Neural progenitor cell (in vitro differentiated cells): ENCODE results near the gene WDR31. TPM values are rescaled to one million over a fixed set of nuclear protein-coding genes. Genes with fewer than 3 reads are reported as not detected.

ENCODE experiments used
- DNase-seq: peaks from one replicate; pipeline ENCODE4 v3.0.0-alpha.2; 2016; ENCODE audit warnings: low spot score
- H2AFZ ChIP-seq: fragments of 200-600 bp; sonication (generic); replicated peaks from 2 replicates; pipeline ENCODE4 v1.6.1; 2016; ENCODE audit warnings: antibody characterized with exemption
- H3F3A ChIP-seq: fragments of 200-600 bp; sonication (generic); 2 replicates; pipeline ENCODE4 v1.6.1; 2016; ENCODE audit warnings: antibody characterized with exemption, low read depth
- H3K27ac ChIP-seq: fragments of 200-600 bp; sonication (generic); 2 replicates; pipeline ENCODE4 v1.5.1; 2016; ENCODE audit warnings: mild to moderate bottlenecking
- H3K27me3 ChIP-seq: fragments of 200-600 bp; sonication (generic); 2 replicates; pipeline ENCODE4 v1.6.1; 2016; ENCODE audit warnings: mild to moderate bottlenecking, moderate library complexity
- H3K36me3 ChIP-seq: fragments of 200-600 bp; sonication (generic); 2 replicates; pipeline ENCODE4 v1.5.1; 2016
- H3K4me1 ChIP-seq: fragments of 200-600 bp; sonication (generic); 2 replicates; pipeline ENCODE4 v1.6.1; 2016; ENCODE audit warnings: mixed run types
- H3K4me2 ChIP-seq: fragments of 200-600 bp; sonication (generic); 2 replicates; pipeline ENCODE4 v1.6.1; 2016
- H3K4me3 ChIP-seq: fragments of 200-600 bp; sonication (generic); 2 replicates; pipeline ENCODE4 v1.5.1; 2016
- H3K79me2 ChIP-seq: fragments of 200-600 bp; sonication (generic); 2 replicates; pipeline ENCODE4 v1.6.1; 2016; ENCODE audit warnings: low read depth
- H3K9ac ChIP-seq: fragments of 200-600 bp; sonication (generic); 2 replicates; pipeline ENCODE4 v1.6.1; 2016
- H3K9me3 ChIP-seq: fragments of 200-600 bp; sonication (generic); 2 replicates; pipeline ENCODE4 v1.5.1; 2016; ENCODE audit warnings: low read depth
- H4K20me1 ChIP-seq: fragments of 200-600 bp; sonication (generic); 2 replicates; pipeline ENCODE4 v1.6.1; 2016; ENCODE audit warnings: low read depth
- H3K27ac Mint-ChIP-seq: 3 replicates; pipeline ENCODE4 v1.8.0; 2021; ENCODE audit warnings: mixed read lengths
- H3K27me3 Mint-ChIP-seq: 2 replicates; pipeline ENCODE4 v1.8.0; 2022; ENCODE audit warnings: low read depth, mild to moderate bottlenecking, inconsistent platforms, moderate library complexity, mixed read lengths; ENCODE audit not compliant: insufficient read depth
- H3K36me3 Mint-ChIP-seq: 3 replicates; pipeline ENCODE4 v1.8.0; 2021; ENCODE audit warnings: mixed read lengths
- H3K4me1 Mint-ChIP-seq: 3 replicates; pipeline ENCODE4 v1.8.0; 2021; ENCODE audit warnings: mixed read lengths
- H3K4me3 Mint-ChIP-seq: 3 replicates; pipeline ENCODE4 v1.8.0; 2021; ENCODE audit warnings: mild to moderate bottlenecking, moderate library complexity, mixed read lengths
- H3K9me3 Mint-ChIP-seq: 3 replicates; pipeline ENCODE4 v1.8.0; 2020; ENCODE audit warnings: mixed read lengths
- CTCF ChIP-seq: fragments of 200-600 bp; sonication (generic); IDR thresholded peaks from 2 replicates; pipeline ENCODE4 v1.5.1; 2017; ENCODE audit warnings: antibody characterized with exemption, mild to moderate bottlenecking
- EZH2 ChIP-seq: fragments of 200-600 bp; sonication (generic); IDR thresholded peaks from 2 replicates; pipeline ENCODE4 v1.6.1; 2017; ENCODE audit warnings: antibody characterized with exemption, mild to moderate bottlenecking, moderate library complexity
- EZH2phosphoT487 ChIP-seq: fragments of 200-600 bp; sonication (generic); IDR thresholded peaks from 2 replicates; pipeline ENCODE4 v1.6.1; 2017; ENCODE audit warnings: antibody characterized with exemption
- total RNA-seq: library from RNA; depleted of rRNA; stranded (reverse); fragments of >200 nt; gene quantifications from 2 replicates; pipeline ENCODE4 v1.2.3, GENCODE V29; 2015; ENCODE audit warnings: low replicate concordance

WDR31 gene
- total RNA-seq, 1 donor from 2014 or later = 3.2 TPM

- Histone ChIP-seq H3K4me1 (no peaks in the 10 kb centered on the region), H3K27me3 (no peaks in the 10 kb centered on the region), H3K36me3 (no peaks in the 10 kb centered on the region), H4K20me1 (no peaks in the 10 kb centered on the region), H3F3A (no peaks in the 10 kb centered on the region), H3K9me3 (no peaks in the 10 kb centered on the region), H3K79me2 (no peaks in the 10 kb centered on the region), H3K27ac (no peak overlapping the region), H3K4me2 (no peak overlapping the region), H3K4me3 (no peak overlapping the region), H2AFZ (no peak overlapping the region), H3K9ac (no peak overlapping the region)
- H3K4me1 Mint-ChIP-seq = no peaks in the 10 kb centered on the region
- no peaks in the 10 kb centered on the region for H3K9me3 Mint-ChIP-seq
- H3K27me3 Mint-ChIP-seq = no peaks in the 10 kb centered on the region
- H3K36me3 Mint-ChIP-seq = peaks cover 5% of the 10 kb centered on the region
- DNase-seq = no peak
- H3K4me3 Mint-ChIP-seq = no peak overlapping the region
- H3K27ac Mint-ChIP-seq = no peak overlapping the region
- no peak for TF ChIP-seq CTCF
- TF ChIP-seq EZH2phosphoT487 = no peak
- no peak for TF ChIP-seq EZH2
These were observed 17.4 kb downstream of the WDR31 start for GRCh38 chr9:113322671-113323070.

- Histone ChIP-seq H4K20me1 (no peaks in the 10 kb centered on the region), H3K27ac (no peak overlapping the region), H3K79me2 (no peaks in the 10 kb centered on the region), H3K4me2 (no peak overlapping the region), H3K4me1 (no peaks in the 10 kb centered on the region), H3F3A (no peaks in the 10 kb centered on the region), H3K9ac (no peak overlapping the region), H3K9me3 (no peaks in the 10 kb centered on the region), H2AFZ (no peak overlapping the region), H3K36me3 (no peaks in the 10 kb centered on the region), H3K27me3 (no peaks in the 10 kb centered on the region), H3K4me3 (no peak overlapping the region)
- Mint-ChIP-seq H3K36me3 (peaks cover 7% of the 10 kb centered on the region), H3K4me3 (no peak overlapping the region), H3K27me3 (no peaks in the 10 kb centered on the region), H3K27ac (no peak overlapping the region), H3K9me3 (no peaks in the 10 kb centered on the region), H3K4me1 (peaks cover 9% of the 10 kb centered on the region)
- no peak for DNase-seq
- TF ChIP-seq EZH2phosphoT487 (no peak), EZH2 (no peak), CTCF (no peak)
These were observed 20.0 kb downstream of the WDR31 start for GRCh38 chr9:113320051-113320450.

- no peak overlapping the region for H3K27ac ChIP-seq
- no peak overlapping the region for H3K4me3 ChIP-seq
- H3K9ac ChIP-seq = no peak overlapping the region
- H3K4me1 ChIP-seq = no peaks in the 10 kb centered on the region
- no peaks in the 10 kb centered on the region for H3K36me3 ChIP-seq
- no peaks in the 10 kb centered on the region for H3K79me2 ChIP-seq
- peaks cover 9% of the 10 kb centered on the region for H3K4me1 Mint-ChIP-seq
- H3K9me3 ChIP-seq = no peaks in the 10 kb centered on the region
- H3K27ac Mint-ChIP-seq = no peak overlapping the region
- no peaks in the 10 kb centered on the region for H3K9me3 Mint-ChIP-seq
- H3K27me3 ChIP-seq = no peaks in the 10 kb centered on the region
- no peak overlapping the region for H3K4me3 Mint-ChIP-seq
- peaks cover 7% of the 10 kb centered on the region for H3K36me3 Mint-ChIP-seq
- H3K4me2 ChIP-seq = no peak overlapping the region
- no peaks in the 10 kb centered on the region for H3K27me3 Mint-ChIP-seq
- no peak for DNase-seq
- TF ChIP-seq EZH2 (no peak), EZH2phosphoT487 (no peak), CTCF (no peak)
- no peaks in the 10 kb centered on the region for H4K20me1 ChIP-seq
- H2AFZ ChIP-seq = no peak overlapping the region
- H3F3A ChIP-seq = no peaks in the 10 kb centered on the region
These were observed 21.0 kb downstream of the WDR31 start for GRCh38 chr9:113319054-113319453.
